ENCODE data around the gene CBFA2T3.

- TF ChIP-seq, protein P1, sequence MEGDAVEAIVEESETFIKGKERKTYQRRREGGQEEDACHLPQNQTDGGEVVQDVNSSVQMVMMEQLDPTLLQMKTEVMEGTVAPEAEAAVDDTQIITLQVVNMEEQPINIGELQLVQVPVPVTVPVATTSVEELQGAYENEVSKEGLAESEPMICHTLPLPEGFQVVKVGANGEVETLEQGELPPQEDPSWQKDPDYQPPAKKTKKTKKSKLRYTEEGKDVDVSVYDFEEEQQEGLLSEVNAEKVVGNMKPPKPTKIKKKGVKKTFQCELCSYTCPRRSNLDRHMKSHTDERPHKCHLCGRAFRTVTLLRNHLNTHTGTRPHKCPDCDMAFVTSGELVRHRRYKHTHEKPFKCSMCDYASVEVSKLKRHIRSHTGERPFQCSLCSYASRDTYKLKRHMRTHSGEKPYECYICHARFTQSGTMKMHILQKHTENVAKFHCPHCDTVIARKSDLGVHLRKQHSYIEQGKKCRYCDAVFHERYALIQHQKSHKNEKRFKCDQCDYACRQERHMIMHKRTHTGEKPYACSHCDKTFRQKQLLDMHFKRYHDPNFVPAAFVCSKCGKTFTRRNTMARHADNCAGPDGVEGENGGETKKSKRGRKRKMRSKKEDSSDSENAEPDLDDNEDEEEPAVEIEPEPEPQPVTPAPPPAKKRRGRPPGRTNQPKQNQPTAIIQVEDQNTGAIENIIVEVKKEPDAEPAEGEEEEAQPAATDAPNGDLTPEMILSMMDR (IDR thresholded peaks at IDR 0.05; ENCODE audit: insufficient read depth, low read depth, low read length), result no peak
- no peak for TF ChIP-seq EZH2 (IDR thresholded peaks at IDR 0.05; ENCODE audit: insufficient read depth, low read length)
Measured at GRCh38 chr16:88978608-88979346, 1.8 kb upstream of the CBFA2T3 start.

Data from astrocyte (in vitro differentiated cells and primary cell).